T-helper 1 cell treated with Interleukin-12 subunit alpha and Interleukin-12 subunit beta and Interleukin-4 antibody, amounts not matched to agents 30 μg/mL and 1 μg/mL, for 36 hours (primary cell): Measurements from ENCODE around the gene NRIP1.

Experiments
- H3K27ac Mint-ChIP-seq: one replicate; pipeline ENCODE4 v1.8.0; 2021; ENCODE audit warnings: mild to moderate bottlenecking, mixed read lengths
- H3K27me3 Mint-ChIP-seq: one replicate; pipeline ENCODE4 v1.8.0; 2021; ENCODE audit warnings: low read depth, mixed read lengths
- H3K36me3 Mint-ChIP-seq: one replicate; pipeline ENCODE4 v1.8.0; 2021; ENCODE audit warnings: low read depth, mixed read lengths
- H3K4me1 Mint-ChIP-seq: one replicate; pipeline ENCODE4 v1.8.0; 2021; ENCODE audit warnings: low read depth, mixed read lengths
- H3K4me3 Mint-ChIP-seq: one replicate; pipeline ENCODE4 v1.8.0; 2021; ENCODE audit warnings: mild to moderate bottlenecking, moderate library complexity, mixed read lengths
- H3K9me3 Mint-ChIP-seq: one replicate; pipeline ENCODE4 v1.8.0; 2021; ENCODE audit warnings: mixed read lengths

Gene NRIP1

GRCh38 chr21:15015622-15016471 lies 49.0 kb downstream of the NRIP1 start:
- no peak overlapping the region for H3K27ac Mint-ChIP-seq
- H3K27me3 Mint-ChIP-seq: no peaks in the 10 kb centered on the region
- no peak overlapping the region for H3K4me3 Mint-ChIP-seq
- H3K4me1 Mint-ChIP-seq: no peaks in the 10 kb centered on the region
- H3K36me3 Mint-ChIP-seq: no peaks in the 10 kb centered on the region
- no peaks in the 10 kb centered on the region for H3K9me3 Mint-ChIP-seq

- H3K4me3 Mint-ChIP-seq: no peak overlapping the region
- no peaks in the 10 kb centered on the region for H3K27me3 Mint-ChIP-seq
- no peaks in the 10 kb centered on the region for H3K36me3 Mint-ChIP-seq
- H3K9me3 Mint-ChIP-seq: no peaks in the 10 kb centered on the region
- H3K4me1 Mint-ChIP-seq: no peaks in the 10 kb centered on the region
- H3K27ac Mint-ChIP-seq: no peak overlapping the region
These were observed 50.6 kb downstream of the NRIP1 start for GRCh38 chr21:15014221-15014620.

GRCh38 chr21:15011967-15012366 lies 52.8 kb downstream of the NRIP1 start:
- Mint-ChIP-seq H3K9me3 (no peaks in the 10 kb centered on the region), H3K4me3 (no peak overlapping the region), H3K4me1 (no peaks in the 10 kb centered on the region), H3K36me3 (no peaks in the 10 kb centered on the region), H3K27me3 (no peaks in the 10 kb centered on the region), H3K27ac (no peak overlapping the region)

GRCh38 chr21:15010645-15011044 lies 54.2 kb downstream of the NRIP1 start:
- Mint-ChIP-seq H3K27ac (no peak overlapping the region), H3K27me3 (no peaks in the 10 kb centered on the region), H3K4me3 (no peak overlapping the region), H3K9me3 (no peaks in the 10 kb centered on the region), H3K4me1 (peaks cover 6% of the 10 kb centered on the region), H3K36me3 (no peaks in the 10 kb centered on the region)

- Mint-ChIP-seq H3K9me3 (no peaks in the 10 kb centered on the region), H3K4me1 (peaks cover 13% of the 10 kb centered on the region), H3K27ac (no peak overlapping the region), H3K27me3 (no peaks in the 10 kb centered on the region), H3K4me3 (no peak overlapping the region), H3K36me3 (no peaks in the 10 kb centered on the region)
These were observed 54.9 kb downstream of the NRIP1 start for GRCh38 chr21:15009837-15010363.

GRCh38 chr21:15007716-15008296 lies 57.0 kb downstream of the NRIP1 start:
- Mint-ChIP-seq H3K36me3 (no peaks in the 10 kb centered on the region), H3K27me3 (no peaks in the 10 kb centered on the region), H3K9me3 (no peaks in the 10 kb centered on the region), H3K4me3 (no peak overlapping the region), H3K27ac (no peak overlapping the region), H3K4me1 (peaks cover 27% of the 10 kb centered on the region)

- H3K4me1 Mint-ChIP-seq: peaks cover 30% of the 10 kb centered on the region
- H3K27ac Mint-ChIP-seq: no peak overlapping the region
- H3K36me3 Mint-ChIP-seq: no peaks in the 10 kb centered on the region
- no peaks in the 10 kb centered on the region for H3K27me3 Mint-ChIP-seq
- H3K4me3 Mint-ChIP-seq: no peak overlapping the region
- H3K9me3 Mint-ChIP-seq: no peaks in the 10 kb centered on the region
These were observed 58.1 kb downstream of the NRIP1 start for GRCh38 chr21:15006594-15007230.

GRCh38 chr21:15005391-15005790 lies 59.4 kb downstream of the NRIP1 start:
- H3K4me1 Mint-ChIP-seq: peaks cover 32% of the 10 kb centered on the region
- peak overlapping the region; percentile 60 for H3K27ac Mint-ChIP-seq
- no peaks in the 10 kb centered on the region for H3K9me3 Mint-ChIP-seq

GRCh38 chr21:15004721-15005370 lies 60.0 kb downstream of the NRIP1 start:
- Mint-ChIP-seq H3K27ac (peak overlapping the region; percentile 60), H3K9me3 (no peaks in the 10 kb centered on the region), H3K4me3 (peak overlapping the region; percentile 66), H3K4me1 (peaks cover 35% of the 10 kb centered on the region), H3K27me3 (no peaks in the 10 kb centered on the region), H3K36me3 (no peaks in the 10 kb centered on the region)

More at GRCh38 chr21:15005391-15005790, 59.4 kb downstream of the NRIP1 start:
- H3K4me3 Mint-ChIP-seq: peak overlapping the region; percentile 66
- no peaks in the 10 kb centered on the region for H3K36me3 Mint-ChIP-seq
- H3K27me3 Mint-ChIP-seq: no peaks in the 10 kb centered on the region

- no peaks in the 10 kb centered on the region for H3K36me3 Mint-ChIP-seq
- H3K27ac Mint-ChIP-seq: no peak overlapping the region
- no peaks in the 10 kb centered on the region for H3K9me3 Mint-ChIP-seq
- H3K27me3 Mint-ChIP-seq: no peaks in the 10 kb centered on the region
- H3K4me3 Mint-ChIP-seq: no peak overlapping the region
- peaks cover 36% of the 10 kb centered on the region for H3K4me1 Mint-ChIP-seq
These were observed 61.2 kb downstream of the NRIP1 start for GRCh38 chr21:15003463-15004135.

- H3K27ac Mint-ChIP-seq: no peak overlapping the region
- no peak overlapping the region for H3K4me3 Mint-ChIP-seq
- peaks cover 36% of the 10 kb centered on the region for H3K4me1 Mint-ChIP-seq
- H3K9me3 Mint-ChIP-seq: no peaks in the 10 kb centered on the region
- no peaks in the 10 kb centered on the region for H3K36me3 Mint-ChIP-seq
- no peaks in the 10 kb centered on the region for H3K27me3 Mint-ChIP-seq
These were observed 62.8 kb downstream of the NRIP1 start for GRCh38 chr21:15001857-15002606.

- Mint-ChIP-seq H3K36me3 (no peaks in the 10 kb centered on the region), H3K4me1 (peaks cover 32% of the 10 kb centered on the region), H3K4me3 (no peak overlapping the region), H3K9me3 (no peaks in the 10 kb centered on the region), H3K27ac (no peak overlapping the region), H3K27me3 (no peaks in the 10 kb centered on the region)
These were observed 63.7 kb downstream of the NRIP1 start for GRCh38 chr21:15001113-15001512.

- H3K9me3 Mint-ChIP-seq: no peaks in the 10 kb centered on the region
- H3K36me3 Mint-ChIP-seq: no peaks in the 10 kb centered on the region
- H3K27me3 Mint-ChIP-seq: no peaks in the 10 kb centered on the region
- peaks cover 24% of the 10 kb centered on the region for H3K4me1 Mint-ChIP-seq
- no peak overlapping the region for H3K4me3 Mint-ChIP-seq
- no peak overlapping the region for H3K27ac Mint-ChIP-seq
These were observed 64.7 kb downstream of the NRIP1 start for GRCh38 chr21:15000081-15000480.
